ENCODE results near the gene KRTAP3-2.

Gene KRTAP3-2

GRCh38 chr17:41010441-41010840 lies 10.7 kb upstream of the KRTAP3-2 start:
- DNase-seq (ENCODE audit: low spot score) = no peak

DNA sequence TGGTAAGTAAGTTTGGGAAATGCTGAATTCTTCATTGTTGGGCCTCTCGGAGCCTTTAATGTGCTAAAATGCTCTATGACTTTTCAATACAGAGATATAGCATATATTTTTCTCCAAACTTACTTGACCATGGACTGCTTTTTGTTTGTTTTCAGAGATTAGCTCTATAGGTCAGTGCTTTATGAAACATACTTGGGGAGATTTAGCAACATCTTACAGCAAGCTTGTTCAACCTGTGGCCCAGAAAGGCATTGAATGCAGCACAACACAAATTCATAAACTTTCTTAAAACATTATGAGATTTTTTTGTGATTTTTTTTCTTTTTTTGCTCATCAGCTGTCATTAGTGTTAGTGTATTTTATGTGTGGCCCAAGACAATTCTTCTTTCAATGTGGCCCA lies 10.2 kb upstream of the KRTAP3-2 start:
- DNase-seq (ENCODE audit: low spot score) = no peak

DNA sequence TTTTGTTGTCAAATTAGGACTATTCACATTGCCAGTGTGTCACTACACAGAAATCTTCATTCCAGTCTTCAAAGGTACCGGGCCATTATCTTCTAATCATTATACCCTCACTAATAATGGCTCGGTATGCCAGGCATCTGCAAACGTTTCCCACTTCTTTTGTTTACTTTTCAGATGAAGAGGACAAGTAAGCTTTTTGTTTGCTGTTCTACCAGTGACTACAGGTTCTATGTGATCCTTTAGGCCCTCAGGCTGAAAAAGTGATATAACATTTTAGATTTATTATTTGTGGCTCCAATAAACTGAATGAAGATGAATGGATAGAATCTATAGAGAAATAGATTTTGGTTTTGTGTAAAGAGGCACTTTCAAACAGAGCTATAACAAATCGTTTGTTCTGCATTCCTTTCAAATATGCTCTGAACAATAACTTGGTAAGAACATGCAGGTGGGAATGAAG lies 9.6 kb upstream of the KRTAP3-2 start:
- DNase-seq (ENCODE audit: low spot score) = no peak

DNA sequence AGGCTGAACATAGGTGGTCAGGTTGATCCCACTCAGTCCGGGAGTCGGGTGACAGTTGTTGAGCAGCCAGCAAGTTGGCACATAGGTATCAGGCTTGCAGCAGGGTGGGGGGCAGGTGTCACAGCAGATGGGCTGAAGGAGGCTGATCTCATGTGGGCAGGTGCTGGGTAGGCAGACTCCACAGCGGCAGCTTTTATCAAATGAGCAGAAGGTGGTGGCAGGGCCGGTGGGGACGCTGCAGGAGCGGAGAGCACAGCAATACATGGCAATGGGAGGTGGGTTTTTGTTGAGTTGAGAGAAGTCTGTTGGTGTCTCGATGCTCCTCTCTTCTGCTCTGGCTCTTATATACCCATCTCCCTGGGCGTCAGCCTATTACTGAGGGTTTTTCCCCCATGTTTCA lies 9.1 kb upstream of the KRTAP3-2 start, which contains the start of gene KRTAP3-1:
TSS of gene KRTAP3-1 (minus strand) at position 318 of the 400 bp plus-strand sequence. CDS start at position 264, 54 bp downstream.
- DNase-seq (ENCODE audit: low spot score) = no peak

- DNase-seq (ENCODE audit: low spot score) = no peak
Observed at GRCh38 chr17:41004397-41004796, 4.7 kb upstream of the KRTAP3-2 start.

- DNase-seq (ENCODE audit: low spot score) = no peak
Observed at GRCh38 chr17:41003926-41004325, 4.2 kb upstream of the KRTAP3-2 start.

DNA sequence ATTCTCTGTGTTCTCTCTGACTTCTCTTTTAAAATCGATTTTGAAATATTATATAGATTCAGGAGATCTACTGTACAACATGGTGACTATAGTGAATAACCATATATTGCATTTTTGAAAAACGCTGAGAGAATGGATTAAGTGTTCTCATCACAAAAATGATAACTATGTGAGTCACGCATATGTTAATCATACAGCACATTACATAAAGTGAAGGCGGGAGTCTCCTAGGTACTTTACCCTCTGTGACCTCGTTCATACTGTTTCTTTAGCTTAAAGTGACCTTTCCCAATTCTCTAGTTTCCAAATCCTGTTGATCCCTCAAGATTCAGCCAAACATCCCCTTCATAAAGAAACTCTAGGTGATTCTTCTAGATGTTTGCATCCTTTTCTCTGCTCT lies 3.1 kb upstream of the KRTAP3-2 start:
- no peak for DNase-seq (ENCODE audit: low spot score)

DNA sequence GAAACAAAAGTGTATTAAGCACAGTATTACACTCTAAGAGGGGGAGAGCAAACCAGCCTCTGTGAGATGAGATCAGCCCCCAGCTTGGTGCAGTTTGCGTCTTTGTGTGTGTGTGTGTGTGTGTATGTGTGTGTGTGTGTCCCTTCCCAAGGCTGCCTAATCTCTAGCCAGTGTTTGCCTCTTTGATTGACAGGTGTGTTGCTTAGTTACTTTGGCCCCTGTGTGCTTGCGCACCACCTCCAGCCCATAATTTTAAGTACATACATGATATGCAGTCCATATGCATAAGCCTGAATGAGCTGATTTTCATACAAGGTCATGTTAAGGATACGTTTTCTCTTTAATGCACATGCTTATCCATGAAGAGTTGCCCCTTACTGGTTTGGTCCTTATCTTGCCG lies 2.1 kb upstream of the KRTAP3-2 start:
- no peak for DNase-seq (ENCODE audit: low spot score)

DNA sequence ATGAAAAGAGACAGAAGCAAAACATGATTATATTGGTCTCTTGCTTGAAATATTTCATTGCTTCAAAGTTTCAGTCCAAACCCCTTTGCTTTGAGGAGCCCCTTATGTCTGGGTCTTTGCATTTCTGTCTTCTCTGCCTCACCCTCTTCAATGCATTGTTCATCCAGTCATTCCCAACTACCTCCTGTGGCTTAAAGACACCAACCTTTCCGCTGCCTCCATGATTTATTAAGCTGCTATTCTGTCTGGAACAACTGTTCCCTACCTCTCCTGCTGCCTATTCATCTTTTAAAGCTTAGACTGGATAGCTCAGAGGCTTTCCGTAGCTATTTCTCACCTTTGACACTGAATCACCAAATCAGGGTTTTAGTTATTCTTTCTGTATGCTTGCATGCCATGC lies 2.3 kb downstream of the KRTAP3-2 start:
- DNase-seq (ENCODE audit: low spot score) = no peak

DNA sequence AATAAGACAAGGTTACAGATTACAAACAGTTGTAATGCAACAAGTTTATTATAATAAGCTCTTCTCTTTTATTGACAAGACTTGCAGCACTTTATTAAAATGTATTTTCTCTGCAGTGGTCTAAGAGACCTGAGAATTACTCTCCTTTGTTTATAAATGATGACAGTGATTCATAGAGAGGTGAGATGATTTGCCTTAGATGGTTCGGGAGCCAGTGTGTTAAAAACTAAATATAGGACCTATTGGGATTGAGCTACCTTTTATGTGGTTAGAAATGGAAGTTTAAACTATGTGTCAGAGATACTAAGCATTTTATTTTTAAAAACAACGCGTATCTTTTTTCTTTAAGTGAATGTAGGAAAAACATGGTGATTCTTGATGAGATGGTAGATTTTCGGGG lies 2.9 kb downstream of the KRTAP3-2 start:
- no peak for DNase-seq (ENCODE audit: low spot score)

GRCh38 chr17:40995116-40995515 lies 4.6 kb downstream of the KRTAP3-2 start:
- DNase-seq (ENCODE audit: low spot score) = no peak

- DNase-seq (ENCODE audit: low spot score) = no peak
Observed at GRCh38 chr17:40993839-40994238, 5.9 kb downstream of the KRTAP3-2 start, which contains the start of gene KRTAP3-3. Gene KRTAP3-3 (minus strand): TSS chr17:40994164. CDS start chr17:40994097, 67 bp downstream.

DNA sequence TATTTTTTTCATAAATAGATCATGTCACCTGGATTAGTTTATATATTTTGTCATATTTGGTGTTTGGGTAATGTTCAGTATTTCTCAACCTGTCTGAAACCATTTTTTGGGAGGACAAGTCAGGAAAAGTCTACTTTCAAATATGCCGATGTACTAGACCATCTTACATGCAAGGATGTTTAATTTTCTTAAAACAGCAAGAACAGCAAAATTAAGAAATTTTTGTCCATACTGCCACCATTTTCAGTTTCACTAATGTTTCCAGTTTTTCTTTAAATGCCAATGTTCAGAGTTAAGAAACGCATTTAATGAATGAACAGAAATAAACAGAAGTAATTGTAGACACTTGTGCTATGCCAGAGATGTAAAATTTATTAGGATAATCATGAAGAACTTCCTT lies 6.6 kb downstream of the KRTAP3-2 start:
- DNase-seq (ENCODE audit: low spot score) = no peak

- DNase-seq (ENCODE audit: low spot score) = no peak
Observed at GRCh38 chr17:40992666-40993065, 7.0 kb downstream of the KRTAP3-2 start.

DNA sequence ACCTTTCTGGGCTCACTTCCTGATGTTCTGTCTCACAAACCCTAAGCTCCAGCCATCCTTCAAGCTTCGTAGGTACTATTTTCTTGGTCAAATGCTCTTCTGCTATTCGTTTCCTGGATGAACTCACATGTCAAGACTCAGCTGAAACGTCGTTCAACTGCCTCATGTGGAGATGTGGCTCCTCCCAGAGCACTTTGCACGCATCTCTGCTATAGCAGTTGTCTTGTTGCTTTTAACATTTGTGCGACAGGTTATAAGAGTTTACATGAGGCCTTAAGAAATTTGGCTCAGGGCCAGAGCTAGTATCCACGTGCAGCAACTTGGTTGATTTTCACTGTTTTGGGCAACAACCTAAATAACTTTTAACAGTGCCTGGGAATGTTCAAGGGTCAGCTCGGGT lies 12.8 kb downstream of the KRTAP3-2 start:
- no peak for DNase-seq (ENCODE audit: low spot score)

DNA sequence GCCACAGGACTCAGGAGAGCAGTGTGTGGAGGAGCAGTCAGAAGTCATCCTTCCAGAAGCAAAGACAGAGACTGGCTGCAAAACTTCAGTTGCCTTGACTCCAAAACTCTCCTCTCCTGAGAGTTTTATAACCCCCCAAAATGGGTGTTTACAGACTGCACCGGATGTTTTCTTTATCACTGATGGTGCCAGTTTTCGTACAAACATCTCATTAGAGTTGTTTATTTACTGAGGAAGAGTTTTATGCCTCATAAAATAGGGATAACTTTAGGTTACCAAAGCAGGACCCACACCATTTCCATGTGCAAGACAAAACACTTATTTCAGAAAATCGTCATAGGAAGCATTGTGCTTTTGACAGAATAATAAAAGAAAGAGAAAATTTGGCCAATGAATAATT lies 15.5 kb downstream of the KRTAP3-2 start, which contains the start of gene KRT40:
TSS of gene KRT40 (minus strand) at position 101 of the 400 bp plus-strand sequence. CDS start at position 48, 53 bp downstream.
- DNase-seq (ENCODE audit: low spot score) = no peak

- DNase-seq (ENCODE audit: low spot score) = no peak
Observed at GRCh38 chr17:40981115-40981514, 18.6 kb downstream of the KRTAP3-2 start.

DNA sequence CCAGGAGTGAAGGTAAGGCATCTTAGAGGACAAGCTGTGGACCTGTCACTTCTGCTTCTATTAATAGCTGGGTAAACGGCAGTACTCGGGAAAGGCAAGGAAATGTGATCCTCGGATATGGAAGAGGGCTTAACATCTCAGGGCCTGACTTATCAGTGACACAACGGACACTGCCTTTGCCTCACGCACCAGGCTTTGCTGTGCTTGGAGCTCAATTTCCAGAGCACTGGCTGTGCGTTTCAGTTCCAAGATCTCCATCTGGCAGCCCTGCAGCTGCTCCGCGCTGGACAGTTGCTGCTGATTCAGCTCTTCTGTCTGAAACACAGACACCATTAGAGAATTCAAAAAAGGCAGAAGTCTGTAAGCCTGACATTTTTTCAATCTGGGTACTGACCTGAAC lies 19.1 kb downstream of the KRTAP3-2 start:
- DNase-seq (ENCODE audit: low spot score) = no peak

GRCh38 chr17:40980117-40980516 lies 19.6 kb downstream of the KRTAP3-2 start:
- no peak for DNase-seq (ENCODE audit: low spot score)

- no peak for DNase-seq (ENCODE audit: low spot score)
Observed at GRCh38 chr17:40978575-40979151, 21.0 kb downstream of the KRTAP3-2 start.

GRCh38 chr17:40975516-40975915 lies 24.2 kb downstream of the KRTAP3-2 start:
- DNase-seq (ENCODE audit: low spot score) = no peak

DNA sequence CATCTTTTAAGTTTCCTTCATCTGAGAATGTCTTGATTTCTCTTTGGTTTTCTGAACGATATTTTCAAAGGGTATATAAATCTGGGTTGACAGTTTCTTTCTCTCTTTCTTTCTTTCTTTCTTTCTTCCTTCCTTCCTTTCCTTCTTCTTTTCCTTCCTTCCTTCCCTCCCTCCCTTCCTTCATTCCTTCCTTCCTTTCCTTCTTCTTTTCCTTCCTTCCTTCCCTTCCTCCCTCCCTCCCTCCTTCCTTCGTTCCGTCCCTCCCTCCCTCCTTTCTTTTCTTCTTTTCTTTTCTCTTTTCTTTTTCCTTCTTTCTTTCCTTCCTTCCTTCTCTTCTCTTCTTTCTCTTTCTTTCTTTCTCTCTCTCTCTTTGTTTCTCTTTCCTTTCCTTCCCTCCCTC lies 25.3 kb downstream of the KRTAP3-2 start:
- DNase-seq (ENCODE audit: low spot score) = no peak

DNA sequence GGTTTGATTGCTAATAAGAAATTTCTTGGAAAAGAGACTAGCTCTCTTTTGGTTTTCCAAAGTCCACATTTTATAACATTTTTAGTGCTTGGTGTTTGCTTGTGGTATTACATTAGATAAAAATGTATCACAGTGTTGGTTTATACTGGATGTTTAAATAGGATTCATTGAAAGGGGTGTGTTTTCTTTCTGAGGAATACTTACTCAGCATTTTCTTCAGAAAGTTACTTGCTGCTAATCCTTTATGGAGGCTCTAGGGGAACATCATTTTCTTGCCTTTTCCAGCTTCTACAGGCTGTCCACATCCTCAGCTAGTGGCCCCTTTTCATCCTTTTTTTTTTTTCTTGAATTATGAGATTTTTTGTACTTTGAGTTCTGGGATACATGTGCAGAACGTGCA lies 32.1 kb downstream of the KRTAP3-2 start:
- DNase-seq (ENCODE audit: low spot score) = no peak

- DNase-seq (ENCODE audit: low spot score) = no peak
Observed at GRCh38 chr17:40966848-40967247, 32.9 kb downstream of the KRTAP3-2 start, which contains the start of gene KRT39. Gene KRT39 (minus strand): TSS chr17:40966948. CDS start chr17:40966856, 92 bp downstream.
